SK-N-SH treated with all-trans-retinoic acid at 6 μM for 48 hours (cell line): ENCODE results near the gene MPP7.

Experiments
- ATAC-seq: fragments of 200-7000 bp; cut with Tn5 transposase; 3 replicates; pipeline ENCODE4 v1.9.1; 2020; ENCODE audit warnings: mild to moderate bottlenecking, moderate library complexity
- ARNTL ChIP-seq: fragments of 450-650 bp; formaldehyde crosslinking; IDR thresholded peaks from 2 replicates; pipeline ENCODE4 v1.5.0; 2020; ENCODE audit warnings: low read depth, mild to moderate bottlenecking, moderate library complexity, borderline replicate concordance
- BACH2 ChIP-seq: fragments of 250-450 bp; sonication (Bioruptor Pico); IDR thresholded peaks from 2 replicates; pipeline ENCODE4 v1.9.0; 2021; ENCODE audit warnings: mild to moderate bottlenecking, borderline replicate concordance
- CREB5 ChIP-seq: fragments of 250-450 bp; sonication (Bioruptor Pico); IDR thresholded peaks from 2 replicates; pipeline ENCODE4 v1.5.1; 2020; ENCODE audit warnings: low read depth, mild to moderate bottlenecking, moderate library complexity
- CSDC2 ChIP-seq: fragments of 250-450 bp; sonication (Bioruptor Pico); IDR thresholded peaks from 2 replicates; pipeline ENCODE4 v1.5.0; 2020; ENCODE audit warnings: mild to moderate bottlenecking, moderate library complexity
- CSRNP3 ChIP-seq: fragments of 250-450 bp; sonication (Bioruptor Pico); IDR thresholded peaks from 2 replicates; pipeline ENCODE4 v1.5.1; 2021; ENCODE audit warnings: mild to moderate bottlenecking, moderate library complexity
- ESRRG ChIP-seq: fragments of 250-450 bp; sonication (Bioruptor Pico); IDR thresholded peaks from 2 replicates; pipeline ENCODE4 v1.6.1; 2021; ENCODE audit warnings: mild to moderate bottlenecking
- GLIS3 ChIP-seq: fragments of 250-450 bp; sonication (Bioruptor Pico); IDR thresholded peaks from 2 replicates; pipeline ENCODE4 v1.5.0; 2020; ENCODE audit warnings: mild to moderate bottlenecking, moderate library complexity
- ISL1 ChIP-seq: fragments of 250-450 bp; sonication (Bioruptor Pico); IDR thresholded peaks from 2 replicates; pipeline ENCODE4 v2.1.2; 2022; ENCODE audit warnings: mild to moderate bottlenecking, moderate library complexity
- PATZ1 ChIP-seq: fragments of 250-450 bp; sonication (Bioruptor Pico); IDR thresholded peaks from 2 replicates; pipeline ENCODE4 v1.8.0; 2020; ENCODE audit warnings: mild to moderate bottlenecking, moderate library complexity, borderline replicate concordance
- PPARA ChIP-seq: fragments of 250-450 bp; sonication (Bioruptor Pico); IDR thresholded peaks from 2 replicates; pipeline ENCODE4 v1.5.0; 2020; ENCODE audit warnings: mild to moderate bottlenecking, borderline replicate concordance
- RARB ChIP-seq: fragments of 250-450 bp; sonication (Bioruptor Pico); IDR thresholded peaks from 2 replicates; pipeline ENCODE4 v1.8.0; 2021; ENCODE audit warnings: mild to moderate bottlenecking, moderate library complexity
- SNAI2 ChIP-seq: fragments of 250-450 bp; sonication (Bioruptor Pico); IDR thresholded peaks from 2 replicates; pipeline ENCODE4 v1.5.0; 2020; ENCODE audit warnings: mild to moderate bottlenecking, moderate library complexity
- TCF4 ChIP-seq: fragments of 250-450 bp; sonication (Bioruptor Pico); IDR thresholded peaks from 2 replicates; pipeline ENCODE4 v1.8.0; 2021; ENCODE audit warnings: mild to moderate bottlenecking, moderate library complexity, borderline replicate concordance
- TOX ChIP-seq: fragments of 250-450 bp; sonication (Bioruptor Pico); IDR thresholded peaks from 2 replicates; pipeline ENCODE4 v1.8.0; 2021; ENCODE audit warnings: mild to moderate bottlenecking, moderate library complexity, borderline replicate concordance
- TSHZ2 ChIP-seq: fragments of 250-450 bp; sonication (Bioruptor Pico); IDR thresholded peaks from 2 replicates; pipeline ENCODE4 v1.5.0; 2020; ENCODE audit warnings: mild to moderate bottlenecking, moderate library complexity
- ZC3H10 ChIP-seq: fragments of 250-450 bp; sonication (Bioruptor Pico); IDR thresholded peaks from 2 replicates; pipeline ENCODE4 v1.5.1; 2021; ENCODE audit warnings: mild to moderate bottlenecking, moderate library complexity
- ZFP3 ChIP-seq: fragments of 250-450 bp; sonication (Bioruptor Pico); IDR thresholded peaks from 2 replicates; pipeline ENCODE4 v1.5.0; 2020; ENCODE audit warnings: mild to moderate bottlenecking, moderate library complexity
- ZFP30 ChIP-seq: fragments of 450-650 bp; formaldehyde crosslinking; IDR thresholded peaks from 2 replicates; pipeline ENCODE4 v1.5.0; 2022; ENCODE audit warnings: mild to moderate bottlenecking, moderate library complexity
- ZNF70 ChIP-seq: fragments of 450-650 bp; formaldehyde crosslinking; IDR thresholded peaks from 2 replicates; pipeline ENCODE4 v1.5.0; 2020; ENCODE audit warnings: mild to moderate bottlenecking, moderate library complexity
- ZNF8 ChIP-seq: fragments of 450-650 bp; formaldehyde crosslinking; IDR thresholded peaks from 2 replicates; pipeline ENCODE4 v1.5.0; 2020; ENCODE audit warnings: mild to moderate bottlenecking, moderate library complexity

MPP7 gene

DNA sequence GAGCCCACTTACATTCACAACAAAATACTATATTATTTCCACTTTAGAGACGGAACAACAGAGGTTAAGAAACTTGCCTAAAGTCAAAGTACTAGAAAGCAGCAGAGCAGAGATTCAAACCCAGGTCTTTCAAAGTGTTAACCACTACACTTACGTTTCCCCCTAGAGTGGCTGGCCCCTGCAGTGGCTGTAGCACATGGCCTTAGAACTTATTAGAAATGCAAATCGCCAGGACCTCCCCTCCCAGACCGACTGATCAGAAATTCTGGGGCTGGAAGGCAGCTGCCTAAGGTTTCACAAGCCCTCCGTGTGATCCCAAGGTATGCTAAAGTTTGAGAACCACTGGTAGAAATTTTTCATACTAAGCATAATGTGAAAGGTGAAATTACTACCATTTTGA is 8.1 kb downstream of the MPP7 start:
- no peak for ATAC-seq
- TF ChIP-seq ESRRG (CRISPR knock-in tag) (no peak), SNAI2 (CRISPR knock-in tag) (no peak), ZNF8 (CRISPR knock-in tag) (no peak), TOX (CRISPR knock-in tag) (no peak), CSRNP3 (CRISPR knock-in tag) (no peak), ZFP3 (CRISPR knock-in tag) (no peak)
- TF ChIP-seq, all 23 proteins: peak for 0

DNA sequence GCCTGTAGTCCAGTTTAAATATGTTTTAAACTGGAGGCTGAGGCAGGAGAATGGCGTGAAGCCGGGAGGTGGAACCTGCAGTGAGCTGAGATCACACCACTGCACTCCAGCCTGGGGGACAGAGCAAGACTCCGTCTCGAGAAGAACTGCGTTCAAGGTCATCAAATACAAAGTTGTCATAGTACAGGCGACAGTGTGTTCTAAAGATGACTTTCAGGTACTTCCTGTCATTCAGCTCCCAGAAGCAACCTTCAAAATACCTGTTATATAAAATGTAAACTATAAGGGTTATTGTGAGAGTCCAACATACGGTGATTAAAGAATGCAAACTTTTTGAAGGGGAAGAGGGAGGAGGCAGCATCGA is 8.7 kb downstream of the MPP7 start:
- no peak for TF ChIP-seq TOX (CRISPR knock-in tag)
- no peak for TF ChIP-seq ARNTL (CRISPR knock-in tag)
- no peak for TF ChIP-seq PPARA
- TF ChIP-seq CSRNP3 (CRISPR knock-in tag): no peak
- TF ChIP-seq CSDC2: no peak
- TF ChIP-seq SNAI2 (CRISPR knock-in tag): no peak
- TF ChIP-seq ZFP30 (CRISPR knock-in tag): no peak
- TF ChIP-seq GLIS3: no peak
- no peak for TF ChIP-seq BACH2
- no peak for TF ChIP-seq RARB (CRISPR knock-in tag)
- TF ChIP-seq ISL1: no peak
- TF ChIP-seq PATZ1: no peak
- TF ChIP-seq ESRRG (CRISPR knock-in tag): no peak
- TF ChIP-seq TCF4 (CRISPR knock-in tag): no peak
- no peak for TF ChIP-seq ZNF70
- no peak for TF ChIP-seq TSHZ2 (CRISPR knock-in tag)
- TF ChIP-seq ZNF8 (CRISPR knock-in tag): no peak
- ATAC-seq: no peak

DNA sequence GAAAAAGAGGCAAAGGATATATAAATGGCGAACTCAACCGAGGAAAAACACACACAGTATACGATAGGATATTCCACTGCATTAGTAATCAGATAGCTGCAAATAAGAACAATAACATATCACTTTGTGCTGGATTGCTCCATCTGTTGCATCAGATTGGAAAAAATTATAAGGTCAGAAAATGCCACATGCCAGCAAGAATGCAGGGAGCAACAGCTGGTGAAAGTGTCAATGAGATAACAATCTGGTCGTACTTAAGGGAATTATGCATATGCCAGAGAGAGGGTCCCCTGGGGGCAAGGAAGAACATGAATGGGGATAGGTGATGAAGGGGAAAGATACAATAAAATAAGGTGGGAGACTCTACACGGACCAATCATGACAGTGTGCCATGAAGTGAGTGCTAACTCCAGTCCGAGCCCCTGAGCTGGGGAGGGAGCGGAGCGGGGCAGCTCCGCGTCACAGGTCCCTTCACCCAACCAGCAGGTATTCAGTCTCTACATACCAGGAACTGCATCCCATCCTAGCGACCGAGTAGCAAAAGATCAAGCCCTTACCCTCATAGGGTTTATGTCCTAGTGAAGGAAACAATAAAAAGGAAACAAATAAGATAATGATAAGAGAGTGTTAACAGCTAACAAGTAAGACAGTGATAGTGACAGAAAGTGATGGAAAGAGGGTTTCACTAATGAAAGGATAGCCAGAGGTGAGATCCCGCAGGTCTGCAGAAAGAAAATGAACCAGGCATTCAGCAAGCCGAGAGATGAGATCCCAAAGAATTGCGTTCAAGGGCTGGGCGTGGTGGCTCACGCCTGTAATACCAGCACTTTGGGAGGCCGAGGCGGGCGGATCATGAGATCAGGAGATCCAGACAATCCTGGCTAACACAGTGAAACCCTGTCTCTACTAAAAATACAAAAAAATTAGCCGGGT is 9.4 kb downstream of the MPP7 start:
- ATAC-seq: no peak
- no peak for TF ChIP-seq PATZ1
- TF ChIP-seq CREB5 (CRISPR knock-in tag): no peak
- no peak for TF ChIP-seq ZFP3 (CRISPR knock-in tag)
- no peak for TF ChIP-seq ZNF8 (CRISPR knock-in tag)
- no peak for TF ChIP-seq TOX (CRISPR knock-in tag)
- TF ChIP-seq TCF4 (CRISPR knock-in tag): no peak
- TF ChIP-seq CSRNP3 (CRISPR knock-in tag): no peak
- TF ChIP-seq ARNTL (CRISPR knock-in tag): no peak
- TF ChIP-seq GLIS3: no peak
- TF ChIP-seq ESRRG (CRISPR knock-in tag): no peak
- TF ChIP-seq SNAI2 (CRISPR knock-in tag): no peak
- TF ChIP-seq PPARA: no peak
- TF ChIP-seq ZC3H10: no peak
